ENCODE measurements around the gene PARD6G.

PARD6G gene

DNA sequence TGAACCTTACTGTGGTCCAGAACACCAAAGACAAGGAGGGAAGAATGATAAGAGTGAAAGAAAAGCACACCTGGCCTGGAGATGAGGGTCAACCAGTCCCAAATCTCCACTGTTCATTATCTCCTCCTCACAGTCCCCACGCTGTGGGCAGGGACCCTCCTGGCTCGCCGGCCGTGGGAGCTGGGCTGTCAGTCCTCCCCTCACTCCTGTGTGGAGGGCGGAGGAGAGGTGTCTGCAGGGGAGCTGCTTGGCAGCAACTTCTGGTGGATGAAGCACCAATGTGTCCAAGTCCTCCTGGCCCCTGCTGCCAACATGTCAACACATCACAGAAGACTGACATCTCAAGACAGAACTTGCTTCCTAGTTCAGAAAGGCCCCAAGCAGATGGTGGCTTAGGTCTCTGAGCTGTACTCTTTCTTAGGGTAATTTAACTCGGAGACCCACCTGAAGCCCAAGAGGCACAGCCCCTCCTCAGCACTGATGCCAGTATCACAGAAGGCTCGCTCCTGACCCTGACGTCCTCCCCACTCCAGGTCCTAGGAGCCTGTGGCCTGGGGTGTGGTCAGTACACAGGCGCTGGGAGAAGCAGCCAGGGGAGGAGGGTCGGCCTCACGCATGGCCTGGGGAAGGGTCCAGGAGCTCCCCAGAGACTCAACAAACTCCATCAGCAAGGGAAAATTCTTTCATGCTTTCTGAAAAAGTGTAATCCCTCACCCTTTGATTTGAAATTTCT, 54.5 kb downstream of the PARD6G start:
- DNase-seq, result no peak
- intact Hi-C loops (cut with DNase I), result no loop called here

DNA sequence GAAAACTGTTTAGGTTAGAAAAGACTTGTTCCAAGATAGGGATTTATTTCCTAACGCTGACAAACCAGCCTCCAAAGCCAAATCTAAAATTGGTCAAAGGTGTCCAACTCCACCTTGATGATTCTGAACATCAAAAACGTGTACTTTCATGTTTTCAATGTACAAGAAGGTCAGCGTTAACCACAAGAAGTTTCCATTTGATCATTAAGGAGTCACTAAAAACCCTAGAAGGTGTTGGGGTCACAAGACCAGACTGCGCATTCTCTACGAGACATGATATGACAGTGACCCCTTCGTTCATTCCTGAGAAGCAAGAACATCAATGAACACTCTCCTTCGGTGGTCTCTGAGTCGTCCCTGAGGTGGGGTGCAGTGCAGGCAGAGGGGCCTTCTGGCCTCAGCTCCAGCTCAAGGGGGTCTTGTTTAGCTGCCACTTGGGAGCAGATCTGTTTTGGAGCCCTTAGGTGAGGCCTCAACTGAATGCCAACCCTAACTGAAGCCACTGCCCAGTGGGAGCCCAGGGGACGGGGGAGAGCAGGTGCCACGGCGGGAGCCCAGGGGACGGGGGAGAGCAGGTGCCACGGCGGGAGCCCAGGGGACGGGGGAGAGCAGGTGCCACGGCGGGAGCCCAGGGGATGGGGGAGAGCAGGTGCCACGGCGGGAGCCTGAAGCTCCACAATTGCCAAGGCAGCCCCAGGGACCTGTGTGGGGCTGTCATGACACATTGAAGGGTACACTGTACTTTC, 55.2 kb downstream of the PARD6G start:
- no peak for DNase-seq
- intact Hi-C loops (cut with DNase I), result no loop called here

DNA sequence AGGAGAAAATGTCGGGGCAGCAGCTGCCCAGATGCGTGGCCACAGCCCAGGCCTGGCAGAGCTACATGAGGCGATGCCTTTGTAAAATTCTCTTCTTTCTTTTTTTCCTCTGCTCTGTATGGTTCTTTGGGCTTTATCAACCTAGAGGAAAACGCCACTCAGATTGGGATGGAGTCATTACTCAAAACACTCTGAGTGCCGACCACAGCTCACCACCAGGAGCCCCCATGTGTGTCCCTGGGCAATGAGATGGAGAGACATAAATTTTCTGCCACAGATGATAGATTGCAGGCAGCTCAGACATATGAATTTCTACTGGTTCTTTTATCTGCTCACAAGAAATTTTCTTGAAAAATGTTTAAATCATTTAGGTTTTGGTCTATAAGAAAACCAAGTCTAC, 56.0 kb downstream of the PARD6G start:
- DNase-seq, result no peak
- intact Hi-C loops (cut with DNase I), result no loop called here

DNA sequence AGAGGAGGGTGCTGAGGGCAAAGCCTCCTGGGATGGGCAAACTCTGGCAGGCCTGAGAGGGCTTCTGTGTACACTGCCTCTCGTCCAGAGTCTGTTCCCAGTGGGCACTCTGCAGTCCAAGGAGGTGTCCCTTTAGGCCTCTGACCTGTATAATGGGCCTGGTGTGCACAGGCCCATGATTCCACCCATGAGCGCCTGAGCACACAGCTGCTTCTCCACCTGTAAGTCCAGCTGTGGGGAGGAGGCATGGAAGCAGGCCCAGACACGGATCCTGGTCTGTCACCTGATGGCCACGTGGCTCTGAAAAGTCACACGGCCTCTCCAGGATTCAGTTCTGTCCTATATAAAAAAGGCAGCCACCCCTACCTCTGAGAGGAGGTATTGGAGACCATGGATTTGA, 57.0 kb downstream of the PARD6G start:
- intact Hi-C loops (cut with DNase I), result no loop called here
- DNase-seq, result peak in 1 of 10 donors; percentile 73

DNA sequence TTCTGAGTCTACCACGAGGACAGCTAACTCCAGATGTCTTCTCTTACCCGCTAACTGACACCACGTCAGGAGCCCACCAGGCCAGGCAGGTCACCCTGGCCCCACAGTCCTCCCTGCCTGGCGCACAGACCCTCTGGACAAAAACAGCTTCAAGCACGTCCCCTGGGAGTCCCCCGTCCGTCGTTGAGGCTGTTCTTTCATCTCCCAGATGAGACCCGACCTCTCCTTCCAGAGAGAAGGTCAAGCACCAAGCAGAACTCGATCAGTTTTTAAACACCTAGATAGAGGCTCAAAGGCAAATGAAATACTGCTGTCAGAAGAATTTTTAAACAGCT, 57.8 kb downstream of the PARD6G start:
- intact Hi-C loops (cut with DNase I), result no loop called here
- DNase-seq, result no peak

DNA sequence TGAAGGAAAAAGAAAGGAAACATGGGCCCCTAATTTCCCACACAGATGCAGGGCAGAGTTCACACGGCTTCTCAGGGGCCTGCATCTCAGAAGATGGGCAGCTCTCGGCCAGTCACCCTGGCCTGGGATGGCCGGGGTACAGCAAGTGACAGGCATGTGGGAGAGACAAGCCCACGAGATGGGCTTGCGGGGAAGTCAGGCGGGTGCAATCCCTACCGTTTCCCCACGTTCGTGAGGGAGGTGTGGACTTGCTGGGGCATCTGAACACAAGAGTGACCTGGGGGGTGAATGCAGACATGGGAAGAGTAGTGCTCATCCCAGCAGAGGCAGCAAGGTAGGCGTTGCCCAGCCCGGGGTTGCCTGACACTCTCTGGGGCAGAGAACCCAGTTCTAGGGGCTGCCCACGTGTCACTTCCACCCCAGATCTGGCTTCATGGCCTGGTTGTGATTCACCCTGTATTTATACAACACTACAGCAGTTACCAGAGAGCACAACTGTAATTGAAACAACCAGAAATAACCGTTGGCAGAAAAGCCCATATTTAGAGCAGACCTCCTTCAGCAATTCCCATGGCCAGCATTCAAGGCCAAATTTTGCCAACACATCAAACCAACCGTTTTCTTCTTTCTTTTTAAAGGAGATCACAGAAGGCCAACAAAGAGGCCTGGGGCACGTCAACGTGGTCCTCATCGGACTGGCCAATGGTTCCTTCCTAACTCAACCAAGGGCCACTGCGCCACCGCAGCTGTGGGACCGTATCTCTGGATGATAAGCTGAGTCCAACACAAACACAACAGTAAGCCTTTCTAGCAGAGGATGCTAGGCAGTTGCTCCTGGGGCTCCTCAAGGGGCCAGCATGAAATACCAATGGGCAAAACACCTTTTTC, 58.4 kb downstream of the PARD6G start:
- DNase-seq, result peak in 1 of 10 donors; percentile 48
- intact Hi-C loops (cut with DNase I), result no loop called here

DNA sequence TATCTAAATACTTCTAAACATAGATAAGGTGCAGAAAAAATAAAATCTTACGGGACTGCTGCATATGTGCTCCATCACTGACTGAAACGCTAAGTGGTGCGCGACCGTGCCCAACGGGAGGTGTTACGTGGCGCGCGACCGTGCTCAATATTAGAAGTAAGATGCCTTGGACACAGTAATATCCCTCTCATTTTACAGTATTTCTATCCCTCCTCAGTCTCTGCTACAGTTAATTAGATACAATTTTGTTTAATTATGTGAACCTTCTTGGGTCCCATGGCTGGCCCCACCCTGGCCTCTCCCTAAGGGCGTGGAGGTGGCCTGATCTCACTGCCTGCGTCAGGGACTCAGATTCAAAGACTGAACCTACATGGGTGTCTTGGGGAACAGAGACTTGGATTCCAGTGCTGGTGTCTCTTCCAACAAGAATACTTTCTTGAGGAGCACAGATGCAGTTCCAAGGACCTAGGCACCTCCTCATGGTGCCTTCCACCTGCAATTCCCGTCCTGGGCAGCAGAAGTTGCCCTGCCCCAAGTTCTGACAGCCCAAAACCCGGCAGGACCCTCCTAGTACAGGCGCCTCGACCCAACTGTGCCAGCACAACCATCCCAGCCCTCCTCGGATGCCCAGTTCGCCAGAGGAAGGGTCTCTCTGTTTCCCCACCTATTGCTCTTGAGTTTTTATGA, 59.2 kb downstream of the PARD6G start:
- intact Hi-C loops (cut with DNase I), result no loop called here
- no peak for DNase-seq

DNA sequence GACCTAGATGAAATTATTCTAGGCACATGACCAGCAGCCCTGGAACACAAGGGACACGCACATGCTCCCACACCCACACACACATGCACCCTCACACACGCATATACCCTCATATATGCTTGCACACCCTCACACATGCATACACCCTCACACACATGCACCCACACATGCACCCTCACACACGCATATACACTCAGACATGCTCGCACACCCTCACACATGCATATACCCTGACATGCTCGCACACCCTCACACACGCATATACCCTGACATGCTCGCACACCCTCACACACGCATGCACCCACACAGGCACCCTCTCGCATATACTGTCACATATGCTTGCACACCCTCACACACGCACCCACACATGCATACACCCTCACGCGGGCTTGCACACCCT, 61.8 kb downstream of the PARD6G start:
- intact Hi-C loops (cut with DNase I), result no loop called here
- no peak for DNase-seq

DNA sequence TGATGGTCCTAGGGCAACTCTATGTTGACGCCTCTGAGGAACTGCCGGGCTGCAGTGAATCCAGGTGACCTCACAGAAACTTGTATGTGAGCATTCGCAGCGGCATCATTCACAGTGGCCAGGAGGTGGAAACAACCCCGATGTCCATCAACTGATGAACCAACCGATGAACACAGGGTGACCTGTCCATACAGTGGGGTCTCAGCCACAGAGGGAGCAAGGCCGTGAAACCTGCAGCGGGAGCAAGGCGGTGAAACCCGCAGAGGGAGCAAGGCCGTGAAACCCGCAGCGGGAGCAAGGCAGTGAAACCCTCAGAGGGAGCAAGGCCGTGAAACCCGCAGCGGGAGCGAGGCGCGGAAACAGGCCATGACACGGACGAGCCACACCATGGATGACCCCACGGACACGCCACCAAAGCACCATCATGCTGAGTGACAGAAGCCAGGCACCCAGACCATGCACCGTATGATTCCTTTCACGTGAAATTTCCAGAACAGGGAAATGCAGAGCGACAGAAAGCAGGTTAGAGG, 63.0 kb downstream of the PARD6G start:
- intact Hi-C loops (cut with DNase I), result no loop called here
- peak in 1 of 10 donors; percentile 63 for DNase-seq

DNA sequence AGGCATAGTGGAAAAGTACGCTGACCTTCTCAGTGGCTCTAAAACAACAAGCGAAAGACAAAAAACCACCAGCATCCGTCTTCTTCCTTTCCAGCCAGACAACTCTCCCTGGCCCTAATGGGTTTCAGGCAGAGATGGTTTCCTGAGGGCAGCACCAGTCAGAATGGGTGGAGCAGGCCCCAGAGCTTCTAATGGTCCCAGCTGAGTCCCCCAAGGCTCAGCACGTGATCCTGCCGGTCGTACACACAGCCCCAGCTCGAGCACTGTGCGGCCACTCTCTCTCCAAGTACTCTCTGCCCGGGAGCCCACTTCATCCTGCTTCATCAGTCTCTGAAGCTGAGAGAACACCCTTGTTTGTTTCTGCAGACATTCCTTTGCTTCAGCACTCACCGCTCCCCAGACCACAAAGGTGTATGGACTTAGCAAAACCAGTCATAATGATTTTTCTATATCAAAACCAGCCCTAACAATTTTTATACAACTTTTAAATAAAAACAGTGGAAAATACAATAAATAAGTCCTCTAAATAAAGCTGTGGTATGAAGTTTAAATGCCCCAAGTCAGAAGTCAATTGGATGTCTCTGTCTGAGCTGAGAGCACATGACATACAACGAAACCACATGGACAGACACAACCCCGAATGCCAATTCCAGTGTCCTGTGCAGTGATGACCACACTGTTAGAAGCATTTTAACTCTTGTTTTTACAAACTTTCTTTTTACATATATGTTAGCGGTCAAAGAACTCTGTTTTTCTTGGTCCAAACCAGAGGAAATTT, 63.9 kb downstream of the PARD6G start:
- intact Hi-C loops (cut with DNase I), result no loop called here
- peak in 1 of 10 donors; percentile 62 for DNase-seq

DNA sequence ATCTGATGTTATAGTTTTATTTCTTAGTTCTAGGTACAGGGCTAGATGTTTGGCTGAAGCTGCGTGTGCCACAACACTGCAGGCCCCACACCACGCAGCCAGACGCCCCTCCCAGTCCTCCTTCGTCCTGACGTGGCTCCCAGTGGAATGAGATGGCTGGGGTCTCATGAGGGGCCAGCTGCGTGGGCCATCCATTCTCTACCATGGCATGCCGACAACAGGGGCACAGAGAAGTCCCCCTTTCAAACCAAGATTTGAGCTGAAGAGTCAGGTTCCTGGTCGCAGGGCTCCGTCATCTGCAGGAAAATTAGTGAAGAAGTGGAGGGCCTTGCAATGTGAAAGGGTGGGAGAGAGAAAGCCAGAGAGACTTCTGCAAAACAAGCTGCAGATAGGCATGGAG, 64.5 kb downstream of the PARD6G start:
- DNase-seq, result peak in 1 of 10 donors; percentile 24
- intact Hi-C loops (cut with DNase I), result no loop called here

DNA sequence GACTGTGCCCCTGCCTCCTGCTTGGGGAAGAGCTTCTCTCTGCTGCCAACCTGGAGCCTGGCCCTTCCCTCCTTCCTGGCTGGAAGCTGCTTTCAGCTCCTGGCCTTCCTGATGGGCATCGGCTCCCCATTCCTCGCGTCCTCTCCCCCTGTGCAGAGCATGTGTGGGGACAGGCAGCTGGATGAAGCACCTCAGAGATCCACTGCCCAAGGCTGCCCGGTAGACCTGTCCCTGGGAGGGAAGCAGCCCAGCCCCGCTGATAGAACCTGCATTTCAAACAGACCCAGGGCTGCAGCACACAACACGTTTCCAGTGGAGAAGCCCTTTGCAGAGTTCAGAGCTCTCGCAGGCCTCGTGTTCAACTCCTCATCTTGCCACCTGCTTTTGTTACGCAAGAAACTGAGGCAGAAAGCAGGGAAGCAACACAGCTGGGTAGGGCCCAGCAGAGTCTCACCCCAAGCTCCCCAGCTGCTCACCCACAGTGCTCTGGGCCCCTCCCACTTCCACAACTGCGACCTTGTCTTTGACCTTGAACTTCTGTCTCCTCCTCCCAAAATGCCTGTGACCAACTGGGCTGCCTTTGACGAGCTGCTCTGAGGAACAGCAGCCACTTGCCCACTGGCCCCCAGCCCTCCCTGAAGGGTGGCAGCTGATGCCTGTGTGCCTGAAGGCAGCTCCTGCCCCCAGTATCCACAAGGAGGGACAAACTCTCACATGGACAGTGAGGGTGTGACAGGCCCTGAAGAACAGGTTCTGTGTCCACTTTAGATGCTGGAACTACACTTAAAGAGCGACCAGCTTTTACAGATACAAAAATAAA, 65.5 kb downstream of the PARD6G start:
- intact Hi-C loops (cut with DNase I), result no loop called here
- DNase-seq, result peak in 2 of 10 donors; percentile 47 to 60

DNA sequence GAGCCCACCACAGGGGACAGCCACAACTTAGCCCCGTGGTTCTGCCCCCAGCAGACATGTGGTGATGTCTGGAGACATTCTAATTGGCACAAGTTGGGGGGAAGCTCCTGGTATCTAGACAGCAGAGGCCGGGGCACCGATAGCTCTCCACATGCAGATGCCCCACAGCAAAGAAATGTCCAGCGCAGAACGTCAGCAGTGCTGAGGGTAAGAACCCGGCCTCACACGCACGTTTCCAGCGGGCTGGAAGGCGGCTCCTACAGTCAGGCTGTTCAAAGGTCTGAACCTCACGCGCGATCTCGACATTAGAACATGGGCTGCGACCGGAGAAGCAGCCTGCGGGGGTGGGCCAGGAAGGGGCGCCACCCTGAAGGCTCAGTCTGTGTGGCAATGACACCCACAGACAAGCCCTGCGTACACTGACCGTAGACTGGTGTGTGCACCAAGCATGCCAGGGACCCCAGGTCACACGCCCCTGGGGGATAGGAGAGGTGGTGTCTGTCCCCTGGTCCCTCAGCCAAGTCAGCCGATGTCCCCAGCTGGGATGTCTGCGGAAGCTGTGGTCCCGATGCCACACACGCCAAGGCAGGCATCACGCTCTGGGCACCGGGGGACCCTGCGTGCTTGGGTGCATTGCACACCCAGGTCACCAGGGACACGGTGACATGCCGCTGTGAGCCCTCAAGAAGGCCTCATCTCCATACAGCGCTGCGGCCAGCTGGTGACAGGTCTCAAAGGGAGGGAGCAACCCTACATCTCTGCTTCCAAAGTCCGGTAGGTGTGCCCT, 66.3 kb downstream of the PARD6G start:
- DNase-seq, result peak in 1 of 10 donors; percentile 74
- intact Hi-C loops (cut with DNase I), result no loop called here

DNA sequence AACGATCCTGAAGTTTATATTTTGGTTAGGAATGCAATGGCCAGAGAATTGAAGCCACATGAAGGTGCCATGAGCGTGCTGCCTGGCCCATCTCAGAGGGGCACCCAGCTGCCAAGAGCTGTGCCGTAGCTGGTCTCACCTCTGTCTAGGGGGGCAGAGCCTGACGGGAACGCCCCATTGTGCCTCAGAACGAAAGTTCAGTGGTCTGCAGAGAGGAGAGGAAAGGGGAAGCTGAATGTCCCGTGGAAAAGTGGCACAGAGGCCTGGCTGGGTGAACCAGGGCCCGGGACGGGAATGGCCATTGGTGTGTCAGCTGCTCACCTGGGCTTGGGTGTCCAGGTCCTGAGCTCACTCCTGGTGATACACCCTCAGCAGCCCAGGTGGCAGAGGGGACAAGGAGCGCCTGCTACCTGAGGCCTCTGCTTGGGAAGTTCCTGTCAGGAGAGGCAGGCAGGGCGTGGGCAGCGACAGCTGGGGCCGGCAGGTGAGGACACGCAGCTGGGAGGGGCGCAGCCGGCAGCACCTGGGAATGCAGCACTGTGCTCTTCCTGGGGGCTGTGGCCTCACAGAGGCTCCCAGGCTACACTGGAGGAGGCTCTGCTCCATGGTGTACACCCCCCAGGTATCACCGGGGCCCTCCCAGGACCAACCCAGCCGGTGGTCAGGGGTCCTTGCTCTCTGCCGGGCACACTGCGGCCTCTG, 67.3 kb downstream of the PARD6G start:
- peak in 2 of 10 donors; percentile 64 to 79 for DNase-seq
- intact Hi-C loops (cut with DNase I), result no loop called here

DNA sequence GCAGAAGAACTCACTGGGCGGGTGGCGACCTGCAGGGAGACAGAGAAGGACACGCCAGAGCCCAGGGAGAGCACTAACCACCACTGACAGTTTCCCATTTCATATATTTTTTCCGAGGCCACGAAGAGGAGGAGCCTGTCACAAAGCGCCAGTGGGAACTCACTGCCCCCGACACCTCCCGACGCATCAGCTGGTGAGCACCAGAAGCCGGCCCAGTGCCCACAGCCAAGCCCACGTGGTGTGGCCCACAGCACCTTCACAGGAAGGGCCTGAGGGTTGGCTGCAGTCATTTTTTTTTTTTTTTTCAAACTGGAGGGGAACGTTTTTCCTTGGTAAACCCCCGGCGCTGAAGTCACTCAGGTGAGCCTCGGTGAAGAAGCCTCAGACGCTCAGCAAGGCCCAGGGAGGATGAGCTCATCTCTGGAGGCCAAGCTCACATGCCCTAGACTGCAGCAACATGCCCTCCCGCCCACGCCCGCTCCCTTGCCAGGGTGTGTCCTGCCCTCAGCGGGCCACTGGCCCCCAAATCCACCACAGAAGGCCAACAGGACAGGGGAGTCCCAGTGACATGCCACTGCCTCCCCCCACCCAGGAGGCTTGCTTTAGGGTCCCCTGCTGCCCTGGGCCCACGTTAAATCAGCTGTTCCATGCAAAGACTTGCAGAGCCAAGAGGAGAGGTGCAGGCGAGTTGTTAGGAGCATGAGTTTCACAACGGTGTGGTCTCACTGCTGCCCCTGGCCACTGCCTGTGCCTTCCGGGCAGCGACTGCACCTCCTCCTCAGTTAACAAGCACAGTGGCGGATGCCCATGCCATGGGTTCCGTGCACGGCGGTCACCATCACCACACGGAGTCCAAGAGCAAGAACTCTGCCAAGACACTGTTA, 68.1 kb downstream of the PARD6G start:
- DNase-seq, result peak in 2 of 10 donors; percentile 55 to 61
- intact Hi-C loops (cut with DNase I), result no loop called here

DNA sequence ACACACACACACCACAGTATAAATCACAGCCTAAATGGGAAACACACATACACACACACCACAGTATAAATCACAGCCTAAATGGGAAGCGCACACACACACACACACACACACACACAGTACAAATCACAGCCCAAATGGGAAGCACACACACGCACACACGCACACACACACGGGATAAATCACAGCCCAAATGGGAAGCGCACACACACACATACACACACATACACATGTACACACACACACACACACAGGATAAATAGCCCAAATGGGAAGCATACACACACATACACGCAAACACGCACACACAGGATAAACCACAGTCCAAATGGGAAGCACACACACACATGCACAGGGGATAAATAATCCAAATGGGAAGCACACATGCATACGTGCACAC, 70.2 kb downstream of the PARD6G start:
- intact Hi-C loops (cut with DNase I), result no loop called here

More for the DNA sequence above, 70.2 kb downstream of the PARD6G start:
- no peak for DNase-seq
